GM23338 (cell line): Measurements from ENCODE around the gene AKR1D1. TPM values are rescaled to one million over a fixed set of nuclear protein-coding genes. Genes with fewer than 3 reads are reported as not detected.

ENCODE experiments used
- ATAC-seq: fragments of 200-7000 bp; cut with Tn5 transposase; 3 replicates; pipeline ENCODE4 v1.9.1; 2020
- DNase-seq: peaks from one replicate; pipeline ENCODE4 v3.0.0-alpha.2; 2015; ENCODE audit warnings: low spot score
- H2AFZ ChIP-seq: fragments of 200-600 bp; sonication (generic); 2 replicates; pipeline ENCODE4 v1.8.0; 2016; ENCODE audit warnings: antibody characterized with exemption, mild to moderate bottlenecking, moderate library complexity
- H3F3A ChIP-seq: fragments of 200-600 bp; sonication (generic); replicated peaks from 2 replicates; pipeline ENCODE4 v1.8.0; 2017; ENCODE audit warnings: antibody characterized with exemption, mixed run types, low read depth
- H3K27ac ChIP-seq: fragments of 200-600 bp; sonication (generic); 2 replicates; pipeline ENCODE4 v1.6.1; 2016; ENCODE audit warnings: low read depth
- H3K27me3 ChIP-seq: fragments of 200-600 bp; sonication (generic); 2 replicates; pipeline ENCODE4 v1.8.0; 2016; ENCODE audit warnings: mild to moderate bottlenecking, mixed run types, moderate library complexity; ENCODE audit not compliant: insufficient read depth
- H3K36me3 ChIP-seq: fragments of 200-600 bp; sonication (generic); 2 replicates; pipeline ENCODE4 v1.8.0; 2016; ENCODE audit warnings: mild to moderate bottlenecking; ENCODE audit not compliant: insufficient read depth
- H3K4me1 ChIP-seq: fragments of 200-600 bp; sonication (generic); 2 replicates; pipeline ENCODE4 v1.8.0; 2016; ENCODE audit warnings: mild to moderate bottlenecking, moderate library complexity; ENCODE audit not compliant: insufficient read depth
- H3K4me2 ChIP-seq: fragments of 200-600 bp; sonication (generic); 2 replicates; pipeline ENCODE4 v1.7.1; 2017; ENCODE audit warnings: mixed run types
- H3K4me3 ChIP-seq: fragments of 200-600 bp; sonication (generic); 2 replicates; pipeline ENCODE4 v1.6.1; 2016; ENCODE audit warnings: mixed run types
- H3K79me2 ChIP-seq: fragments of 200-600 bp; sonication (generic); replicated peaks from 2 replicates; pipeline ENCODE4 v1.8.0; 2017; ENCODE audit warnings: mild to moderate bottlenecking; ENCODE audit not compliant: insufficient read depth
- H3K9me2 ChIP-seq: fragments of 200-600 bp; sonication (generic); 2 replicates; pipeline ENCODE4 v1.8.0; 2017; ENCODE audit not compliant: insufficient read depth
- H4K20me1 ChIP-seq: fragments of 200-600 bp; sonication (generic); replicated peaks from 2 replicates; pipeline ENCODE4 v1.8.0; 2017; ENCODE audit warnings: mild to moderate bottlenecking; ENCODE audit not compliant: insufficient read depth
- H3K27ac Mint-ChIP-seq: 2 replicates; pipeline ENCODE4 v1.8.0; 2020; ENCODE audit warnings: inconsistent platforms, mild to moderate bottlenecking, moderate library complexity, mixed read lengths
- H3K27me3 Mint-ChIP-seq: 3 replicates; pipeline ENCODE4 v1.8.0; 2022; ENCODE audit warnings: low read depth, mild to moderate bottlenecking, moderate library complexity, mixed read lengths, inconsistent platforms; ENCODE audit not compliant: insufficient read depth, poor library complexity
- H3K36me3 Mint-ChIP-seq: 3 replicates; pipeline ENCODE4 v1.8.0; 2021; ENCODE audit warnings: low read depth, mild to moderate bottlenecking, inconsistent platforms, moderate library complexity, mixed read lengths
- H3K4me1 Mint-ChIP-seq: 3 replicates; pipeline ENCODE4 v1.8.0; 2020; ENCODE audit warnings: mild to moderate bottlenecking, inconsistent platforms, mixed read lengths
- H3K4me3 Mint-ChIP-seq: 3 replicates; pipeline ENCODE4 v1.8.0; 2021; ENCODE audit warnings: moderate library complexity, mild to moderate bottlenecking, inconsistent platforms, mixed read lengths
- H3K9me3 Mint-ChIP-seq: 3 replicates; pipeline ENCODE4 v1.8.0; 2020; ENCODE audit warnings: moderate library complexity, mild to moderate bottlenecking, inconsistent platforms, mixed read lengths
- EZH2 ChIP-seq: fragments of 200-600 bp; sonication (generic); IDR thresholded peaks from one replicate; pipeline ENCODE4 v1.8.0; 2017; ENCODE audit warnings: antibody characterized with exemption, mild to moderate bottlenecking, low read depth; ENCODE audit not compliant: unreplicated experiment
- JUNB ChIP-seq: IDR thresholded peaks from one replicate; pipeline ENCODE4 v1.6.1; 2016; ENCODE audit warnings: antibody characterized with exemption; ENCODE audit not compliant: unreplicated experiment
- NANOG ChIP-seq: IDR thresholded peaks from 2 replicates; pipeline ENCODE4 v1.6.1; 2016; ENCODE audit warnings: antibody characterized with exemption, borderline replicate concordance
- STAT1 ChIP-seq: IDR thresholded peaks from one replicate; pipeline ENCODE4 v1.6.1; 2016; ENCODE audit warnings: antibody characterized with exemption; ENCODE audit not compliant: unreplicated experiment
- ZNF114 ChIP-seq: fragments of 250-450 bp; sonication (Bioruptor Pico); IDR thresholded peaks from 2 replicates; pipeline ENCODE4 v1.5.0; 2020; ENCODE audit warnings: mild to moderate bottlenecking, moderate library complexity
- ZNF462 ChIP-seq: fragments of 250-450 bp; sonication (Bioruptor Pico); IDR thresholded peaks from 2 replicates; pipeline ENCODE4 v1.5.0; 2020; ENCODE audit warnings: mild to moderate bottlenecking, moderate library complexity
- polyA plus RNA-seq: library from polyadenylated mRNA; unstranded; fragments of >200 nt; fragmentation: Nextera tagmentation; extraction: Ambion mirVana; gene quantifications from 2 replicates; pipeline ENCODE4 v1.2.1, GENCODE V29; 2016
- total RNA-seq: library from RNA; depleted of rRNA; stranded (reverse); fragments of >200 nt; shearing (Covaris generic); gene quantifications from 2 replicates; pipeline ENCODE4 v1.2.3, GENCODE V29; 2014
- TF ChIP-seq, protein P1 (sequence below), 2 experiments: fragments of 200-600 bp in 1 of 2; sonication (generic) in 1 of 2; conservative IDR thresholded peaks; 2 replicates each; pipeline versions ENCODE4 v1.5.1 to v1.6.1; 2016 to 2017; ENCODE audit warnings: antibody characterized with exemption in 2 of 2, low read depth in 2 of 2, mild to moderate bottlenecking in 2 of 2, moderate library complexity in 1 of 2
- TF ChIP-seq, protein P2 (sequence below): IDR thresholded peaks from 2 replicates; pipeline ENCODE4 v1.6.1; 2016; ENCODE audit warnings: antibody characterized with exemption

AKR1D1 gene
- total and polyA plus RNA-seq, 2 experiments from 2014 or later = 0.14 TPM; not detected in 1

GRCh38 chr7:138029126-138029525 is 47.1 kb upstream of the AKR1D1 start (continued):
- TF ChIP-seq ZNF462 (CRISPR knock-in tag) = no peak
- TF ChIP-seq ZNF114 (CRISPR knock-in tag) = no peak
- no peak for TF ChIP-seq JUNB
- TF ChIP-seq, protein P1, sequence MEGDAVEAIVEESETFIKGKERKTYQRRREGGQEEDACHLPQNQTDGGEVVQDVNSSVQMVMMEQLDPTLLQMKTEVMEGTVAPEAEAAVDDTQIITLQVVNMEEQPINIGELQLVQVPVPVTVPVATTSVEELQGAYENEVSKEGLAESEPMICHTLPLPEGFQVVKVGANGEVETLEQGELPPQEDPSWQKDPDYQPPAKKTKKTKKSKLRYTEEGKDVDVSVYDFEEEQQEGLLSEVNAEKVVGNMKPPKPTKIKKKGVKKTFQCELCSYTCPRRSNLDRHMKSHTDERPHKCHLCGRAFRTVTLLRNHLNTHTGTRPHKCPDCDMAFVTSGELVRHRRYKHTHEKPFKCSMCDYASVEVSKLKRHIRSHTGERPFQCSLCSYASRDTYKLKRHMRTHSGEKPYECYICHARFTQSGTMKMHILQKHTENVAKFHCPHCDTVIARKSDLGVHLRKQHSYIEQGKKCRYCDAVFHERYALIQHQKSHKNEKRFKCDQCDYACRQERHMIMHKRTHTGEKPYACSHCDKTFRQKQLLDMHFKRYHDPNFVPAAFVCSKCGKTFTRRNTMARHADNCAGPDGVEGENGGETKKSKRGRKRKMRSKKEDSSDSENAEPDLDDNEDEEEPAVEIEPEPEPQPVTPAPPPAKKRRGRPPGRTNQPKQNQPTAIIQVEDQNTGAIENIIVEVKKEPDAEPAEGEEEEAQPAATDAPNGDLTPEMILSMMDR (conservative IDR thresholded peaks at IDR 0.05; ENCODE audit: low read depth in 2 of 2) = no peak
- no peak for TF ChIP-seq EZH2
- no peak for TF ChIP-seq STAT1

DNA sequence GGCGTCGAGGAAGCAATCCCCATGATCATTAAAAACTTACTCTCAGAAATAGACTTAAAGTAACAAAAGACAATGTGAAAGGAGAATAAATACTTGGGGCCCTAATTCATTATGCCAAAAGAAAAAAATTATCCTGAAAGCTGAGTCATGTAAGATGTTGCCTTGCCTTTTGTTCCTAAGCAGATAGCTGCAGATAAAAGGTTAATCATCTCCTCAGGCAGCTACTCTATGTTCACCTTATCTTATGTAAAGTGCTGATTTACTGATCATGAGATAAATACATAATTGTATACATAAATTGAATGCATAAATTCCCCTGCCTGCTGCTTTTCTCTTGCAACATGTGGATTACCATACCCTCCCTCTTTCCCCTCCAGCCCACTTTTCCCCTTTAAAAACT is 46.3 kb upstream of the AKR1D1 start:
- no peak overlapping the region for H3K4me3 Mint-ChIP-seq
- H3K27ac Mint-ChIP-seq = no peak overlapping the region; the same call in 1 of the 2 replicates
- H3K9me3 Mint-ChIP-seq = peaks cover 42% of the 10 kb centered on the region
- Histone ChIP-seq H3K4me1 (peaks cover 55% of the 10 kb centered on the region), H3K79me2 (no peaks in the 10 kb centered on the region), H3K27me3 (no peaks in the 10 kb centered on the region), H3F3A (no peaks in the 10 kb centered on the region; the same call in 1 of the 2 replicates), H3K27ac (no peak overlapping the region), H3K36me3 (peaks cover 5% of the 10 kb centered on the region), H4K20me1 (no peaks in the 10 kb centered on the region), H3K9me2 (0 out of 2 replicates have a peak, but pooled peaks cover 4% of the 10 kb centered on the region), H2AFZ (no peak overlapping the region), H3K4me2 (no peak overlapping the region), H3K4me3 (no peak overlapping the region)
- H3K27me3 Mint-ChIP-seq = peaks cover 5% of the 10 kb centered on the region
- DNase-seq = no peak
- ATAC-seq = no peak
- peaks cover 57% of the 10 kb centered on the region for H3K36me3 Mint-ChIP-seq
- H3K4me1 Mint-ChIP-seq = peaks cover 27% of the 10 kb centered on the region
- no peak for TF ChIP-seq NANOG
- TF ChIP-seq ZNF114 (CRISPR knock-in tag) = no peak
- TF ChIP-seq, protein P2, sequence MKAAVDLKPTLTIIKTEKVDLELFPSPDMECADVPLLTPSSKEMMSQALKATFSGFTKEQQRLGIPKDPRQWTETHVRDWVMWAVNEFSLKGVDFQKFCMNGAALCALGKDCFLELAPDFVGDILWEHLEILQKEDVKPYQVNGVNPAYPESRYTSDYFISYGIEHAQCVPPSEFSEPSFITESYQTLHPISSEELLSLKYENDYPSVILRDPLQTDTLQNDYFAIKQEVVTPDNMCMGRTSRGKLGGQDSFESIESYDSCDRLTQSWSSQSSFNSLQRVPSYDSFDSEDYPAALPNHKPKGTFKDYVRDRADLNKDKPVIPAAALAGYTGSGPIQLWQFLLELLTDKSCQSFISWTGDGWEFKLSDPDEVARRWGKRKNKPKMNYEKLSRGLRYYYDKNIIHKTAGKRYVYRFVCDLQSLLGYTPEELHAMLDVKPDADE = no peak
